Testis (tissue), 2 donors: ENCODE results near the gene DRD4.

ENCODE experiments used
- CTCF ChIP-seq, 3 experiments: fragments of 450-650 bp in 2 of 3; fragments of 200-600 bp in 1 of 3; sonication (generic) in 1 of 3; IDR thresholded peaks; one replicate each; pipeline ENCODE4 v1.5.1; 2016 to 2019; ENCODE audit warnings: antibody characterized with exemption in 3 of 3, mild to moderate bottlenecking in 2 of 3, moderate library complexity in 1 of 3
- POLR2A ChIP-seq: fragments of 450-650 bp; IDR thresholded peaks from one replicate; pipeline ENCODE4 v1.6.1; 2017; ENCODE audit warnings: antibody characterized with exemption, mild to moderate bottlenecking, moderate library complexity

DNA sequence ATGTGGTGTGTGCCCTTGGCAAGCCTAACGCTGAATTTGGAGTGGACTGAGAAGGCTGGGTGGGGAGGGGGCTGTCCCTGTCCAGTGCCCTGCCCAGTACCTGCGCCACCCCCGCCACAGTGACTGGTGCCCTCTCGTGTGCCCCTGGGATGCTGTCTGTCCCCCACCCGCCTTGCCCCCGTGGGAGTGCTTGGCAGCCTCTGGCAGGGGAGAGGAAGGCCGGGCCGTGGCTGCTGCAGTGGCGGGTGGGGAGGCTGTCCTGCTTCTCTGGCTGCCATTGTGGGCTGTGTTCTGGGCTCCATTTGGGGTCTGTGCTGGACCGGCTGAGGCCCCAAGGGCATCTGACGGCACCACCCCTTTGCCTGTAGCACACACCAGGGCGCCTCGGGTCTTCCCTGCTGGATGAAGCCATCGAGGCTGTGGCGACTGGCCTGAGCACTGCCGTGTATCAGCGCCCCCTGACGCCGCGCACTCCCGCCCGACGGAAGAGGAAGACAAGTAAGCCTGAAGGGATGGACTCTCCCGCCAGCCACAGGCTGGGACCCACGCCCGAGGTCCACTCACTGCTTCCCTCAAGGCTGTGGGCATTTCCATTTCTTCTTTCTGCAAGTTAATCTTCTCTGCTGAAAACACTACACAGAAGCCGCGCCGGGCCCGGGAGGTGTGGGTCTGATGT, 38.9 kb upstream of the DRD4 start:
- no peak for TF ChIP-seq CTCF (IDR thresholded peaks at IDR 0.05)
- TF ChIP-seq POLR2A: no peak
